ENCODE measurements around the gene XIRP2.
"Not testable (repeated sequence)": the region's sequence is repeated elsewhere in the genome, so short reads cannot be mapped to it uniquely, and the experiment has no call there.

Gene XIRP2

DNA sequence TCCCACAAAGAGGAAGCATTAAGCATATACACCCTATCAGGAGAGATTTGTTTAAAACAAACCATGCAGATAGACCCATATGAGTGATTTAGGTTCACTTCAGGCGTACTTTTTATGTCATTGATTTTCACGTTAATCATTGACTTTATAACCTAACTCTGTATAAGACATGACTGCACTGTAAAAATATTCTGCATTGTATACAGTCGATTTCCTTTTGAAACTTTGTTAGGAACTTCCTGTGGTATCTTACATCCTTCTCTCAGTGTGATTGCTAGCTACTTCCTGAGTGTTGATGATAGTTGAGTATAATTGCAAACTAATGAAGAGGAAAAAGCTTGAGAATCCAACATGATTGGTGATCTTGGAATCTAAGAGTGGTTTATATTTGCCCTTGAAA is 69.4 kb downstream of the XIRP2 start:
- DNase-seq = no peak

DNA sequence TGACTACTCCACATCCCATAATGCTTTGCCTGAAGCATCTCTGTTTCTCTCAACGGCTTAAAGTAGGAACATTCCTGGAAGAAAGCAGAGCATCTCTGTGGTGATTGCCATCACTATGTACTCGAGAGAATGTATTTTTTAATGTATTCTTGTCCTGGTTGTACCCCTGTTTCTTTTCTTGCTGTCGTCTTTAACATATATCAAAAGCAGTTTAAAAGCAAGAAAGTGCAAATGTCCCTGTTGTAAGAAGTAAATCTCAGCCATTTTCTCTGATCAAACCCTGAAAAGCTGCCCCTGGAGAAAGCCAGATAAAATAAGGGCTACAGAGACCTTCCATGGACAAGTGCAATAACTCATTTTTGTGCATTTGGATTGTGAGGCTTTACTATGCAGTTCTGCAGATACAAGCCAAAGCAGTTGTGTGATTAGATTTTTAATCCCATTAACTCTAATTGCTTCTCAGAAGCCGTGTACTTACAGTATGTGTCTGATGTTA is 70.8 kb downstream of the XIRP2 start:
- DNase-seq = no peak

DNA sequence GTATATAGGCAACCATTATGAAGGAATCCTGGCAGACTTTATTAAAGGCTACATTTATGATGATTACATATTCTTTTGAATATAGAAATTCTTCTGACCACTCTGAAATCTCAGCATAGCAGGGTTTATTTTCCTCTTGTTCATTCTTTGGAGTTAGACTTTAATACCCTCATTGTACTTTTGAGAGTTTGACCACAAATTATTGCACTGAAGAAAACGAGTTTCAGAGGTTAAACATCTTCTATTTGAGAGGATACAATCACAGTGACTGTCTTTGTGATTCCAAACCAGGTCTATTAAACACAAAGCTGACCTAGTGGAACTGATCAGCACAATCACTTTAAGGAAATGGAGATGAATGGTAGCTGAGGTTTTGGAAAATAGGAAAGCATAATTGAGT is 71.3 kb downstream of the XIRP2 start:
- DNase-seq = no peak

DNA sequence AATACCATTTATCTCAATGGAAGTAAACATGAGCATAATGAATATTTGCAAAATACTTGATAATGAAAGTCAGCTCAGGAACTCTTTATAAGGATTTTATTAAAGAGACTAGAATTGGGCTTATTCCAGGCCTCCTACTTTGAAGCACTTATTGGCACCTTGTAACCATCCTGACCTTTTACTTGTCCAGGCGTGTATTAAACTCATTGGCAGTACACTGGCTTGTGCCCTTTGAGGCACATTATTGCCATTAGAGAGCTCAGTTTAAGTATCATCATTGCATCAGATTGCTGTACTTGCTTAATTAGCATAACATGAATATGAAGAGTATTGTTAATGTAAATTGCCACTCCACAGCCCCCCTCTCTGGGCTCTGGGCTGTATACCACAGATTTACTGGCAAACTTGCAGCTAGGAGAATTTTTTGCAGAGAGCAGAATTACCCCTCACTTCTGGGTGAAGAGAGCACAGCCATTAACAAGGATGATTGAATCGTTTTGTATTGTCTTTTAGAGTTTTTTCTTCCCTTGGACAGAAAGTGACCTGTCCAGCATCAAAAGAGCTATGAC is 72.5 kb downstream of the XIRP2 start:
- DNase-seq = no peak

DNA sequence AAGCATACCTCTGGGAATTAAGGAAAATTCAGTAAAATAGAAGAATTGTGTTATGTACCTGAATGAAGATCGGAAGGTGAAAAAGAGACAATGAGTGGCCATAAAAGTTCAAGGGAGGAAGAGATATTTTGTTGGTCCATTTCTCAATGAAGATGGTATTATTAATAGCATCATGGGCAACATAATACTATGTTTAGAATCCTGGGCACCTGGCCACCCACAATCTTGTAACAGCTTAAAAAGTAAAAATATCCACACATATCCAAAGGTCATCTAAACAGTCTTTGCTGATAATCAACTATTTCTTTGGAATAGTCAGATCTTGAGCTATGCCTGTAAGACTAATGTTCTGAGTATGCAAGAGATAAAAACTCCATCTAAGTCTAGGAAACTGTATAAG is 73.7 kb downstream of the XIRP2 start:
- DNase-seq = no peak

DNA sequence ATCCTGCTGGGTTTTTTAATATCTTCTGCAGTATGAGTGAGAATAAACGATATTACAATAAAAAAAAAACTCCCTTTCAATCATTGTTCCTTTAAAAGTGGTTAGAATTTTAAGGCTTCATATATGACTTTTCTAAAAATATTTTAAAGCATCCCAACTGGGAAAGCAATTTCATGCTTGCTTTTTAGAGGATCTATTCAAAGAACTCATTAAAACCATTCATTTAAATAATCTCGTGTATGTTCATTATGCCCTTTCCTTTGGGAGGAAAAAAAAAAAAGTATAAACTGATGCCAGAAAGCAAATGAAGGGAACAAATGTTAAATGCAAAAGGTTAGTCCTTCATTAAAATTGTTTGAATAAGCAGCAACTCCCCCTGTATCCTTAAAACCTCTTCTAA is 81.2 kb downstream of the XIRP2 start:
- DNase-seq = no peak

DNA sequence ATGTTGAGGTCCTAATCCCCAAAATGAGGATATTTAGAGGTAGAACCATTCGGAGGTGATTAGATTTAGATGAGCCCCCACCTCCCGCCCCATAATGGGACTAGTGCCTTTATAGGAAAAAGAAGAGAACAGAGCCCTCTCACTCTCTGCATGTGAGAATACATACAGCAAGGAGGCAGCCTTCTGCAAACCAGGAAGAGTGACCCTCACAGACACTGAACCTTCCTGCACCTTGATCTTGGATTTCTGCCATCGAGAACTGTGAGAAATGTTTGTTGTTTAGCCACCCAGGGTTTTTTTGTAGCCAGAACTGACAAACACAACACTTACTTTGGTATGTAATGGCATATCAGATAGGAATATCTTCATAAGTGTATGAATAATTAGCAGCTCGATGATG is 83.7 kb downstream of the XIRP2 start:
- DNase-seq = no peak

DNA sequence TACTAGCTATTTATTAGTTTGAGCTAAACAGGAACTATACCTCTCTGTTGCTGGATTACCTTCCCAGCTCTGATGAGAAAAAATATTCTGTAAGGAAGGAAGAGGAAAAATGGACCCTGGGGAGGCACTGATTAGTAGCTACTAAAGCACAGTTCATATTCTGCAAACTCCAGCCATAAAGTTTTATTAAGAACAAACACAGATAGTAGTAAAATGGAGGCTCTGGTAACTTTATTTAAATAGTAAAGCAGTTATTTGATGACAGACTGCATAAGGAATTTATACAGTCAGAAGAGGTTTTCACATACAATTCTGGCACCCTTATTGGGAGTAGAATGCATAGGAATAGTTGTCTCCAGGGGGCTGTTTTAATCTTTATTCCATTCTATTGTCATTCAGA is 84.1 kb downstream of the XIRP2 start:
- DNase-seq = no peak

DNA sequence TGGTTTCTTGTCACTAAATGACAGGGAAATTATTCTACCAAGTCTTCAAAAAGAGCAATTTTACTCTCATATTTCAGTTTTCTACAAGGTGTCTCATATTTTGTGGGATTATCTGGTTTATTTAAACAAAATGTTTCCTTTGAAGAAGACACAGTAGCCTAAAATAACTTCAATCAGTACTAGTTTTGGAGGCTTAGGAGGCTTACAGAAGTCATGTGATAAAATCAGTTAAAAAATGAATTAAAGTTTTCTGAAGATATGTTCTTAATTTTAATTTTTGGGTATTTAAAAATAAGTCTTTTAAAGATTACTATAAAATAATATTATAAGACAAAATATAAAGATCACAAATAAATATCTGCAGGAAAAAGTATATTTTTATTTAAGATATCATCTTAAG is 95.9 kb downstream of the XIRP2 start:
- DNase-seq = no peak

DNA sequence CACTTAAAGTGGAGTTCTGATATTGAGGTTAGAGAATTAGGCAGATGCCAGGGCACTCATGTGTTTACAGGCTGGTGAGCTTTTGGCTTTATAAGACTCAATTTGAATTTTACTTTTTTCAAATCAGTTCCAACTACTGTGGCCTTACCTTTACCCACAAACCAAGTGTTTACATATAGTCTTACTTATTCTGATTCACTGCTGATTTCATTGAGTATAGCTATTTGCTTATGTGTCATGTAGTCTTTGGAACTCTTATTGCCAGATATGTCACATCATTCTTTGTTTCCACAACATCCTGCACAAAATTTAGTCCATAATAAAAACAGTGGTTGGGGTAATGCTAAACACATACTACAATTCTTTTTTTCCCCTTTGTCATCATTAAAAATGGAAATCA is 96.5 kb downstream of the XIRP2 start:
- DNase-seq = no peak

DNA sequence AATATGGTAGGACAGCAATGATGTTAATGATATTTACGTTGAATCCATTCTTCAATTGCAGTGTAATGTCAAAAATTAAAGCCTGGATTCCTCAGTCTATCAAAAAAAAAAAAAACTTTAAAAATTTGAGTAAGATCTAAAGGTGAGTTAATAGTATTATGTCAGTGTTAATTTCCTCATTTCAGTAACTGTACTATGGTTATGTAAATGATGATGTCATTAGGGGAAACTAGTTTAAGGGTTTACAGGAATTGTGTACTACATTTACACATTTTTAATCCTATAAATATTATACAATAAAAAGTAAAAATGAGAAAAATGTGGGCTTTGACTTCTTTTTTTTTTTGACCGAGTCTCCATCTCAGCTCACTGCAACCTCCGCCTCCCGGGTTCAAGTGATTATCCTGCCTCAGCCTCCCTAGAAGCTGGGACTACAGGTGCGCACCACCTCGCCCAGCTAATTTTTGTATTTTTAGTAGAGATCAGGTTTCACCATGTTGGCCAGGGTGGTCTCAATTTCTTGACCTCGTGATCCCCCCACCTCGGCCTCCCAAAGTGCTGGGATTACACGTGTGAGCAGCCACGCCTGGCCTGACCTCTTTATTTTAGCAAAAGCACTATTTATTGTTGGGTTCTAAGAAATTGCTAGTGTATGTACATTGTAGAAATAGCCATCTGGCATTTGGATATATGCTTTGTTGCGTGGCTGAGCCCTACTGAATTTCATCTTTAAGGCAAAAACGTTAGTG is 106.5 kb downstream of the XIRP2 start:
- no peak for DNase-seq

DNA sequence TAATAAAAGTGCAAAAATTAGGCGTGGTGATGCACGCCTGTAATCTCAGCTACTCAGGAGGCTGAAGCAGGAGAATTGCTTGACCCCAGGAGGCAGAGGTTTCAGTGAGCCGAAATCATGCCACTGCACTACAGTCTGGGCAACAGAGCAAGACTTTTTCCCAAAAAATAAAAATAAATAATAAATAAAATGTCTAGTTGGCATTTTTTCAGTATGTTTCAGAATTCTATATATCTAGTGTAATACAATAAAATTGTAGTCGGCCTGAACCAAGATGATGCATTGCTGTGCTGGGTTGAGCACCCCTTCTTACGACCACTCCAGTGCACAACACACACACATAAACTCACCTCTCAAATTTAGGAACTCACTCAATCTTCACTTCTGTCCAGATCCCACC is 108.2 kb downstream of the XIRP2 start:
- no peak for DNase-seq

DNA sequence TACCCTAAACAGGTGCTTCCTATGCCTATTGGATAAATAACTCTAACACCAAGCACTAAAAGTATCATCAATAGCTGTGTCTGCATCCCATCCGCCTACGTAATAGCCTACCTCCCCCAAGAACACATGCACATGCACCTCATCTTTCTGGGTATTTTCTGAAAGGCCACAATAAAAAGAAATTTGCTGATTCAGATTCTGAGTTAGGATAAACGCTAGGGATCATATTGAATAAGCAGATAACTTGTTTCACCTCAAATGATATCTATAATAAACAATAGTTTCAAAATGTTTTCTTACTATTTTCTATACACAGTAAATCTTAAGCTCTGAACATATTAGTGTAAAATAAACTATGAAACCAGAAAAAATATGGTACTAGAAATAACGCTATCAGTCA is 112.9 kb downstream of the XIRP2 start:
- DNase-seq = no peak

DNA sequence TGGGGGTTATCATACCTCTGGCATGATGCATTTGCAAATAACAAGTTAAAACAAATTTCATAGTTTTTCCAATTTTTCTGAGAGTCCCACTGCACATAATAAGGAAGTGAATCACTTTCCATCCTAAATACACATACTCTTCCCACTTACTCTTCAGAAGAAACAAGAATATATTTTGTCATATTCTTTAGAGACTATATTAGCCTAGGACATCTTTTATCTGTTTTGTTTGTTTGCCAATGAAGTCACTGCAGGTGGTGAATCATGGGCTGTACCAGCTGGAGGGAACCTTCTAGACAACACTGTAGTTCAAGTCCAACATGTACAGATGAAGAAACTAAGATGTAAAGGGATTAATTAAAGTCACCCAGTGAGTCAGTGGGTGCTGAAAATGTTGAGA is 116.8 kb downstream of the XIRP2 start:
- no peak for DNase-seq

DNA sequence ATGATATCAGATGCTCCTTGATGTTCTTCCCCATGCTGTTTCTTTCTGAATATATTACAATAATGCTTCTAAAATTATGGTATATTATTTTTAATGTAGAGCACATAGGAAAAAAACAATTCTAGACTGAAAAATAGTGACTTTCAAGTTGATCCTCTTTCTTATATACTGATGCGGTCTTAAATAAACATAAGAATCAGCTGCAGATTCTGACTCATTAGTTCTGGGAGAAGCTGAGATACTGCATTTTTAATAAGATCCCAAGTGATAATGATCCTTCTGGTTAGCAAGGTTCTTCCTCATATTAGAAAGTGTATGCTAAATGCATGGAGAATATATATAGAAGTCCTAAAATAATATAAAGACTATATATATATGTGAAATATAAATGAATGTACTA is 124.9 kb downstream of the XIRP2 start:
- no peak for DNase-seq

DNA sequence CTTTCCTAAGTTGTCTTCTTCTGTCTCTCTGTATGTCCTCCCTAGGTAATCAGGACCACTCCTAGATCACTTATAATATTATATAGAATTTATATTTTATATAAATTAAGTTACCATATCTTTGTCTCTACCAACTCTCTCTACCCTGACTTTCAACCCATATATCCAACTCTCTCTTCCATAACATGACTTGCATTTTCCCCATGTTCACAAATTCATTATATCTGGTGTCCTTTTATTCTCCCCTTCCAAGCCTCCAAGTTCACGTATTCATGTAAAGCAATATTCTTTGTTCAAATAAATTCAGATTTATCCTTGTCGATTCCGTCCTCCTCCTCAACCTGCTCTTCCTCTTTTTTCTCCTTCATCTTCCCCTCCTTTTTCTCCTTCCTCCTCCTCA is 127.5 kb downstream of the XIRP2 start:
- no peak for DNase-seq

DNA sequence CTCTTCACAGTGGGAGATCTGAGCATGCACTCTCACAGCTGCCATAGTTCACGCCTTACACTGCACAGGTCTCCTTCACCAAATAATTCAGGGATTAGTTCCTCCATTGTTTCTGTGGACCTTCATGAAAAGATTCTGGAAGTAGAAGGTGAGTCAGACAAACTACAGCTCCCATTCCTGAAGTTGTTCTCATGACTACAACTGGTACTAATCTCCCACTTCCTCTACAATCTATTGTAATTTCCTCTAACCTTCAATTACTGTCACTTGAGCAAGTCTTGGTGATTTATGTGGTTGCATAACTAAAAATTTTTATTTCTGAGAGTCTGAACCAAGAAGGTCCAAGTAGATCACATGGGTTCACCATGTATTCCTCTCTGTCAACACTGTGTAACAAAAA is 128.7 kb downstream of the XIRP2 start:
- DNase-seq = no peak

DNA sequence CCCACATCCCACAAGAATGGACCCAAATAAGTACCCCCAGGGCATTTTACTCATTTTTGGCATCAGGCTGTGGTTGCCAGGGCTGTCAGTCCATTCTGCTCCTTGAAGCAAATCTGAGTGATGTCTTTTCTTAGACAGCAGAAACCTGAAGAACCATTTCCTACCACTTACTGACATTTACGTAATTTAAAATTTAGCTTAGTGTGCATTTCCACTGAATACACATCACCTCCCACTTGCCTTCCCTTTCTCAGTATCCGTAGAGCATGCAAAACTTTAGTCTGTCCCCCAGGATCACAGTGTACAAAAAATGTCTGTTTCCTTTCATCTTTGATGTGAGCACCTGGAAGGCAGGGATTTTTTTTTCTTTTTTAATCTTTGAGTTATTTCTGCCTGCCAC is 130.3 kb downstream of the XIRP2 start:
- no peak for DNase-seq

DNA sequence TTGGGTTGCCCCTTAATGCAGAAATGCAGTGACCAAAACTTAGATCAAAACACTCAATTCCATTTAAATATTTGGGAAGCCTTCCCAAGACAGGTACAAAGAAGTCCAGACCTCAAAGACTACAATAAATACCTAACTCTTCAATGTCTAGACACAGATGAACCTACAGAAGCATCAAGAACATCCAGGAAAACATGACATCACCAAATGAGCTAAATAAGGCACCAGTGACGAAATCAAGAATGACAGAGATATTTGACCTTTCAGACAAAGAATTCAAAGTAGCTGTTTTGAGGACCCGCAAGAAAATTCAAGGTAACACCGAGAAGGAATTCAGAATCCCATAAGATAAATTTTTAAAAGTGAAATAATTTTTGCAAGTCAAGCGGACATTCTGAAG is 140.2 kb downstream of the XIRP2 start:
- no peak for DNase-seq

DNA sequence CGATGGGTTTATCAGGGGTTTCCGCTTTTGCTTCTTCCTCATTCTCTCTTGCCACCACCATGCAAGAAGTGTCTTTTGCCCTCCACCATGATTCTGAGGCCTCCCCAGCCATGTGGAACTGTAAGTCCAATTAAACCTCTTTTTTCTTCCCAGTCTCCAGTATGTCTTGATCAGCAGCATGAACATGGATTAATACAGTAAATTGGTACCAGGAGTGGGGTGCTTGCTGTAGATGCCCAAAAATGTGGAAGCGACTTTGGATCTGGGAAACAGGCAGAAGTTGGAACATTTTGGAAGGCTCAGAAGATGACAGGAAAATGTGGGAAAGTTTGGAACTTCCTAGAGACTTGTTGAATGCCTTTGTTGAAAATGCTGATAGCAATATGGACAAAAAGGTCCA is 146.7 kb downstream of the XIRP2 start:
- not testable (repeated sequence) for DNase-seq

DNA sequence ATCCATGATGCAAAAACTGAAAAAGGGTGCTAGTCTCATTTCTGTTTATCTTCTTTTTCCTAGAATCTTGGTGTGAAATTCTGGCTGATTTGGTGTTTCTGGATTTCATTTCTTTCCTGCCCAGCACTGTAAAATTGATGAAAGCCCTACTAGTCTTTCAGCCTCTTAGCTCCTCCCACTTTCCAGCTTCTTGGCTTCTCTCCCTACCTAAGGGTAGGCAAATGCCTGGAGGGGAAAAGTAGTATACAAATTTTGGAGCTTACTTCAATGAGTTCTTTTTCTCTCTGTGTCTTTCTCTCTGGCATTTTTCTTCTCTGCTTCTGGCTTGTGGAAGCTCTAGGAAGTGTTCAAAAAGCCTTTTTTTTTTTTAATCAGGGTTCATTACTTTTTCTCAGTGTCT is 160.5 kb downstream of the XIRP2 start:
- peak; percentile 21 for DNase-seq

DNA sequence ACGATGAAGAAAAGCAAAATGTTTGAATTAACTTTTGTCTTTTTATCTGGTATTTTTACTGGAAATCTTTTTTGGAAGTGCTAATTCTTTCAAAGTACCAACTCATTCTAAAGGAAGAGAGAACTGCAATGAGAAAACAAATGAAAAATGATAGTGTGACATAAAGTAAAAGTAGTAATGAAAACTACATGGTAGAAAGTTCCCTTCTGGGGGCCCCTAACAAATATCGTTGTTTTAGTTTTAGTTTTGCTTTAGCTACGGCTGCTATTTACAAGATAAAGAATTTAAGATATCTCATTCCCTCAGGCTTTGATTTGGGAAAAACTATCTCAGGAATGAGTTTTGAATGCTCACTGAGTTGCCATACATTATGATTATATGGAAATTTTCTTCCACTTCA is 161.4 kb downstream of the XIRP2 start:
- peak; percentile 44 for DNase-seq

DNA sequence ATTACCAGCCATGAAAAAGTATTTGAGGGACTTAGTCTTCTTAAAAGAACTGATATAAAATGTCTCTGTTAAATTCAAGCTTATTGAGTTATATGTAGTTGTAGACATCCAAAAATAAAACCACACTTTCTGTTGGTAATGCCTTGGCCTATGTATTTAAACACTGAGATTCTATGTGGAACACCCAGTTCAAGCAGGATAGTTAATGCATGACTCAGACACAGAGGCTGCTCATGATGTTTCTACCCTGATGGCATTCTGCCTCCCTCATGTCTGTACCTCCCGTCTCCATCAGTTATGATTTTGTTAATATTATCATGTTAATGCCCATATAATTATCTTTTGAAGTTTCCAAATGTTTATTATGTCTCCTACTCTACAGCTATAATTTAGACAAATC is 164.5 kb downstream of the XIRP2 start:
- no peak for DNase-seq

DNA sequence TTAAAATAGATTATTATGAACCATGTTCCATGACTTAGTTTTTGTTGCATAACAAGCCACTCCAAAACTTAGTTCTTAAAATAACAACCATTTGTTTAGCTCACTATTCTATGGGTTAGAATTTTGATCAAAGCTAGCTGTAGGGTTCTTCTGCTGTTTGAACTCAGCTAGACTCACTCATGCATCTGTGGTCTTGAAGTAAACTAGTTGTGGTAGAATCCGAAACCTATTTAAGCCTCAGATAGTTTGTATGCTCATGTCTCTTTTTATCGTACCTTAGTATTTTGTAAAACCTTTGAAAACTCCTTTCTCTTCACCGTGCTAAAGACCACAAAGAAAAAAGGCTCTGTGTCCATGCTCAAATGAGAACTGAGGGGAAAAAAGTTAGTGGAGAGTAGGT is 166.6 kb downstream of the XIRP2 start:
- DNase-seq = no peak

DNA sequence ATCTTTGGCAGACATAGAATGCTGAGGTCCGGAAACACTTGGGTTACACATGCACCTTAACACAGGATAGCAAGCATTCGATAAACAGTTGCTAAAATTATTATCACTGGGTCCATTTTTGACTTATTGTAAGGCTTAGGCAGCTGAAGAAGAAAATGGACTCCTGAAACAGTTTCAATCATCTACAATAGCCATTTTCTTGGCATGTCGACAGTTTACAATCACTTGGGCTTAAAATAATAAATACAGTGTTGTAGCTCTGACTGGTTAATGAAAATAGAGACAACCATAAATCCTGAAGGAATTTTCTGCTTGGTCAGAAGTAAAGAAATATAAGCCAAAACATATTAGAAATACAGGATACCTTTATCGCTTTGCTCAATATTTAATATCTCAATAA is 169.2 kb downstream of the XIRP2 start:
- DNase-seq = no peak
